GM15510 (cell line): ENCODE data around the gene EEFSEC.

Source experiments
- POLR2A ChIP-seq: IDR thresholded peaks from 3 replicates; pipeline ENCODE4 v1.6.1; 2011; ENCODE audit warnings: borderline replicate concordance; ENCODE audit not compliant: insufficient read length; ENCODE audit errors: extremely low read depth

Gene EEFSEC

GRCh38 chr3:128385080-128385832 is 232.0 kb downstream of the EEFSEC start:
- no peak for TF ChIP-seq POLR2A

GRCh38 chr3:128388932-128389331 is 235.7 kb downstream of the EEFSEC start:
- TF ChIP-seq POLR2A: no peak

GRCh38 chr3:128390867-128391266 is 237.6 kb downstream of the EEFSEC start:
- TF ChIP-seq POLR2A: no peak

GRCh38 chr3:128392021-128392420 is 238.7 kb downstream of the EEFSEC start:
- TF ChIP-seq POLR2A: no peak

- TF ChIP-seq POLR2A: no peak
Measured at GRCh38 chr3:128392818-128393544, 239.7 kb downstream of the EEFSEC start.

GRCh38 chr3:128394033-128394432 is 240.8 kb downstream of the EEFSEC start:
- no peak for TF ChIP-seq POLR2A

- TF ChIP-seq POLR2A: no peak
Measured at GRCh38 chr3:128395046-128395445, 241.8 kb downstream of the EEFSEC start.

- TF ChIP-seq POLR2A: no peak
Measured at GRCh38 chr3:128395500-128396162, 242.3 kb downstream of the EEFSEC start.

GRCh38 chr3:128397484-128397883 is 244.2 kb downstream of the EEFSEC start:
- TF ChIP-seq POLR2A: no peak

GRCh38 chr3:128398586-128398985 is 245.3 kb downstream of the EEFSEC start:
- no peak for TF ChIP-seq POLR2A

GRCh38 chr3:128399221-128399915 is 246.1 kb downstream of the EEFSEC start:
- TF ChIP-seq POLR2A: no peak

- TF ChIP-seq POLR2A: no peak
Measured at GRCh38 chr3:128400671-128401070, 247.4 kb downstream of the EEFSEC start.

- TF ChIP-seq POLR2A: no peak
Measured at GRCh38 chr3:128402319-128402718, 249.0 kb downstream of the EEFSEC start.

GRCh38 chr3:128402998-128403397 is 249.7 kb downstream of the EEFSEC start:
- no peak for TF ChIP-seq POLR2A
